K562 (cell line): Measurements from ENCODE around the gene SULT2B1. TPM values are rescaled to one million over a fixed set of nuclear protein-coding genes. Genes with fewer than 3 reads are reported as not detected.

ENCODE experiments used
- ATAC-seq: fragments of 200-7000 bp; cut with Tn5 transposase; 3 replicates; pipeline ENCODE4 v1.9.1; 2020; ENCODE audit warnings: moderate library complexity
- BruUV-seq: library from RNA; stranded (reverse); fragments of 400-500 nt; replicated peaks from 2 replicates; lab custom pipeline; 2021; lab: Mats Ljungman, UMichigan
- CTCF ChIA-PET: fragments of 300-600 bp; formaldehyde crosslinking; extraction: SDS; loops from one replicate; lab custom pipeline; 2021; ENCODE audit warnings: low intra/inter-chr PET ratio; lab: Yijun Ruan, JAX
- POLR2A ChIA-PET: fragments of 300-600, 350-650 bp; sonication (Branson Sonifier 250); formaldehyde crosslinking; extraction: SDS; loops from one replicate; lab custom pipeline; 2021; ENCODE audit warnings: antibody characterized with exemption, inconsistent platforms; lab: Yijun Ruan, JAX
- DNase-seq, 4 experiments: peaks; one replicate each; pipeline versions ENCODE4 v3.0.0 to v3.0.0-alpha.2; 2011 to 2018; ENCODE audit warnings: low spot score in 3 of 4, mixed read lengths in 3 of 4; ENCODE audit errors: extremely low read depth in 1 of 4
- FAIRE-seq: peaks from 2 replicates; lab custom pipeline; 2011; peaks lifted over from hg19 to GRCh38; lab: Jason Lieb, UNC
- H2AFZ ChIP-seq: 2 replicates; pipeline ENCODE4 v1.6.0; 2011; ENCODE audit warnings: low read depth, low read length, control low read depth, inconsistent platforms
- H3K27ac ChIP-seq: fragments of 200-600 bp; 3 replicates; pipeline ENCODE4 v1.8.0; 2011; ENCODE audit warnings: low read depth, mild to moderate bottlenecking, control low read depth, inconsistent platforms, low read length, moderate library complexity, mixed read lengths; ENCODE audit errors: extremely low read depth
- H3K27me3 ChIP-seq, 2 experiments: fragments of 300-600 bp in 1 of 2; 2 replicates in 1 of 2; 3 replicates in 1 of 2; pipeline versions ENCODE4 v1.6.0 to v1.8.0; 2011; ENCODE audit warnings: inconsistent platforms in 2 of 2, low read length in 2 of 2, mild to moderate bottlenecking in 1 of 2, mixed read lengths in 1 of 2, moderate library complexity in 1 of 2; ENCODE audit not compliant: control insufficient read depth in 2 of 2, insufficient read depth in 2 of 2
- H3K36me3 ChIP-seq: fragments of 300-600 bp; 3 replicates; pipeline ENCODE4 v1.8.0; 2011; ENCODE audit warnings: mild to moderate bottlenecking, low read length, inconsistent platforms; ENCODE audit not compliant: control insufficient read depth, insufficient read depth
- H3K4me1 ChIP-seq, 2 experiments: fragments of 200-600 bp in 1 of 2; replicated peaks in 1 of 2; 2 replicates in 1 of 2; 3 replicates in 1 of 2; pipeline versions ENCODE4 v1.5.1 to v1.8.0; 2011; ENCODE audit warnings: inconsistent platforms in 2 of 2, low read length in 2 of 2, mild to moderate bottlenecking in 1 of 2, mixed read lengths in 1 of 2, moderate library complexity in 1 of 2; ENCODE audit not compliant: control insufficient read depth in 2 of 2, insufficient read depth in 2 of 2
- H3K4me2 ChIP-seq: 2 replicates; pipeline ENCODE4 v1.6.1; 2011; ENCODE audit warnings: low read length, control low read depth, inconsistent platforms, mixed read lengths; ENCODE audit not compliant: insufficient read depth
- H3K4me3 ChIP-seq: fragments of 200-600 bp; sonication (generic), shearing (Covaris generic); 2 replicates; pipeline ENCODE4 v1.5.1; 2016; ENCODE audit warnings: control low read depth, inconsistent platforms
- H3K79me2 ChIP-seq: fragments of 200-600 bp; 3 replicates; pipeline ENCODE4 v1.8.0; 2011; ENCODE audit warnings: low read length, inconsistent platforms; ENCODE audit not compliant: control insufficient read depth, insufficient read depth
- H3K9ac ChIP-seq, 2 experiments: 2 replicates each; pipeline versions ENCODE4 v1.6.0 to v1.6.1; 2011; ENCODE audit warnings: low read depth in 2 of 2, low read length in 2 of 2, control low read depth in 1 of 2, inconsistent platforms in 1 of 2, mild to moderate bottlenecking in 1 of 2, mixed read lengths in 1 of 2; ENCODE audit not compliant: insufficient read depth in 1 of 2
- H3K9me1 ChIP-seq: one replicate; pipeline ENCODE4 v1.6.0; 2011; ENCODE audit warnings: inconsistent platforms, mild to moderate bottlenecking, low read length, moderate library complexity; ENCODE audit not compliant: control insufficient read depth, insufficient read depth
- H3K9me3 ChIP-seq: replicated peaks from 2 replicates; pipeline ENCODE4 v1.5.1; 2011; ENCODE audit warnings: low read depth, low read length, inconsistent platforms; ENCODE audit not compliant: control insufficient read depth, insufficient read depth
- H4K20me1 ChIP-seq: replicated peaks from 2 replicates; pipeline ENCODE4 v1.6.1; 2011; ENCODE audit warnings: low read length, inconsistent platforms, mixed read lengths; ENCODE audit not compliant: control insufficient read depth, insufficient read depth
- CBX5 ChIP-seq: IDR thresholded peaks from 2 replicates; pipeline ENCODE4 v1.6.1; 2014; ENCODE audit warnings: low read depth, borderline replicate concordance
- KDM2B ChIP-seq: fragments of 250-450 bp; sonication (Bioruptor Pico); IDR thresholded peaks from 2 replicates; pipeline ENCODE4 v1.8.0; 2021; ENCODE audit warnings: mild to moderate bottlenecking, moderate library complexity
- MYNN ChIP-seq, 2 experiments: sonication (generic); formaldehyde crosslinking in 1 of 2; IDR thresholded peaks; 2 replicates each; pipeline versions ENCODE4 v1.5.0 to v1.6.1; 2016 to 2020; ENCODE audit warnings: antibody characterized with exemption in 1 of 2, missing genetic modification reagents in 1 of 2
- TARDBP ChIP-seq: fragments of 450-650 bp; IDR thresholded peaks from 2 replicates; pipeline ENCODE4 v1.6.1; 2016
- TCF15 ChIP-seq: fragments of 250-450 bp; sonication (Bioruptor Pico); IDR thresholded peaks from 2 replicates; pipeline ENCODE4 v1.8.0; 2022; ENCODE audit warnings: moderate library complexity, mild to moderate bottlenecking, inconsistent platforms
- ZNF146 ChIP-seq: IDR thresholded peaks from one replicate; pipeline ENCODE4 v1.6.1; 2018; ENCODE audit warnings: missing compliant biosample characterization; ENCODE audit not compliant: unreplicated experiment
- ZNF263 ChIP-seq: sonication (generic); formaldehyde crosslinking; IDR thresholded peaks from 2 replicates; pipeline ENCODE4 v1.8.0; 2022; ENCODE audit warnings: mild to moderate bottlenecking, missing genetic modification reagents, borderline replicate concordance
- WGBS: fragments of 100-300 bp; shearing (Covaris generic); methylation state at CpG from one replicate; pipeline ENCODE4 v1.1.6; 2016; ENCODE audit warnings: low coverage, mixed read lengths; ENCODE audit not compliant: insufficient coverage; ENCODE audit errors: missing lambda C conversion rate; 5-methylcytosine and 5-hydroxymethylcytosine counted together
- in situ Hi-C: fragments of 300-500 bp; cut with MboI; formaldehyde crosslinking; loops from 4 replicates; pipeline ENCODE4 v1.15.0; 2018; ENCODE audit warnings: inconsistent platforms, mixed read lengths
- intact Hi-C: fragments of 100-400 bp; cut with micrococcal nuclease; formaldehyde crosslinking; loops from 2 replicates; pipeline ENCODE4 v1.14.2; 2022
- polyA plus RNA-seq, 8 experiments: library from polyadenylated mRNA; depleted of rRNA in 4 of 8; stranded (reverse) in 5 of 8; unstranded in 3 of 8; fragments of >200 nt; fragmentation: Nextera tagmentation in 2 of 8; fragmentation: Illumina TruSeq in 1 of 8; extraction: Ambion mirVana in 2 of 8; extraction: Trizol in 1 of 8; gene quantifications; 2 replicates each; pipeline versions ENCODE4 v1.2.1 to v1.2.3, GENCODE V29; 2011 to 2014; ENCODE audit warnings: inconsistent platforms in 1 of 8, missing spikeins in 1 of 8
- total RNA-seq, 7 experiments: library from RNA; depleted of rRNA in 6 of 7; stranded (reverse); fragments of >200 nt in 6 of 7; fragmentation: Illumina TruSeq in 2 of 7; extraction: Trizol in 2 of 7; gene quantifications; 2 replicates each; pipeline versions ENCODE4 v1.2.1 to v1.2.3, GENCODE V29; 2011 to 2021; ENCODE audit warnings: low replicate concordance in 1 of 7

Gene SULT2B1
- total and polyA plus RNA-seq, 9 of the 15 experiments (the other 6 are each of a cell fraction or from before 2014, with no cell fraction given): 0.09 to 0.62 (median 0.22) TPM; not detected in 2

GRCh38 chr19:48598996-48599700 lies 47.2 kb downstream of the SULT2B1 start:
- H3K9ac ChIP-seq: peak overlapping the region in 1 of 2 experiments; percentile 52; a peak in 1 of 4 replicates
- peaks cover 0 to 29% of the 10 kb centered on the region in 2 experiments; a peak in 2 of 5 replicates for H3K4me1 ChIP-seq
- TF ChIP-seq MYNN (IDR thresholded peaks at IDR 0.05) (no peak), MYNN (CRISPR knock-in tag; IDR thresholded peaks at IDR 0.05) (no peak), TARDBP (no peak), TCF15 (CRISPR knock-in tag) (no peak), KDM2B (CRISPR knock-in tag) (no peak), CBX5 (no peak), ZNF263 (CRISPR knock-in tag) (peak; percentile 88), ZNF146 (CRISPR knock-in tag) (no peak)
- no peak overlapping the region for H3K4me3 ChIP-seq
- ATAC-seq (no peak), FAIRE-seq (no peak), DNase-seq (no peak)
- H3K79me2 ChIP-seq: no peaks in the 10 kb centered on the region
- H3K27me3 ChIP-seq: peaks cover 0 to 7% of the 10 kb centered on the region in 2 experiments; a peak in 2 of 5 replicates
- no peak overlapping the region for H3K27ac ChIP-seq
- CTCF ChIA-PET: no interaction called here
- 0 out of 2 replicates have a peak, but pooled peaks cover 2% of the 10 kb centered on the region for H4K20me1 ChIP-seq
- no peaks in the 10 kb centered on the region for H3K36me3 ChIP-seq
- H3K9me1 ChIP-seq: peaks cover 2% of the 10 kb centered on the region
- intact Hi-C loops (no loop called here), in situ Hi-C loops (loop anchor here (25.0 kb wide), 1 partner anchor 1513 kb away; no protein-coding TSS in a partner anchor)
- H3K4me2 ChIP-seq: no peak overlapping the region
- H2AFZ ChIP-seq: no peak overlapping the region
- WGBS: 21% methylated on average over 20 of the region's 30 CpGs
- POLR2A ChIA-PET: interaction anchor here (0.9 to 1.2 kb wide), 2 partner anchors 12 to 20 kb away, joined by 3 to 4 read pairs; partner anchors contain the start of genes RPL18 and SPHK2
- no TSS peak for BruUV-seq
- H3K9me3 ChIP-seq: no peaks in the 10 kb centered on the region
